ENCODE data around the gene LHFPL6.

DNA sequence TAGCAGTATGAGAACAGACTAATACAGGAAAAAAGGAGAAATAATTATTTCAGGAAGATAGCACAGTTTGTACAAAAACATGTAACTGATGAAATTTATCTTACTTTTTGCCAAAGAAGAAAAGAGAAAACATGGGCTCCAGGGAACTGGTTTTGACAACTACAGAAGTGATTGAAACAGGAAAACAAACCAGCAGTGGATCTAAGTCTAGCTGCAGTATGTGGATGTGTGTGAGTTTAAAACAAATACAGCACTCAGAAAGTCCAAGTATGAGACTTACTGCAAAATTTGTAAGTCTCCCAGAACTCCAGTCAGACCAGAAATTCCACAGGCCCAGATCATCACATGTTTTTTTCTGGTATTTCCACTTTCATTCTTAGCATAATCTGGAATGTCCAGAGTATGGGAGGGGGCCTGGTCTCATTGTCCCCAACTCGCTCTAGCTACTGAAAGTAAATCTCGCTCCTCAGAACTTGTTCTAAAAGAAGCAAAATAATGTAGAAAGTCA, 305.3 kb downstream of the LHFPL6 start:
- no peak for TF ChIP-seq POLR2AphosphoS5 (IDR thresholded peaks at IDR 0.05; ENCODE audit: low read depth, low read length)
- TF ChIP-seq, protein P1, sequence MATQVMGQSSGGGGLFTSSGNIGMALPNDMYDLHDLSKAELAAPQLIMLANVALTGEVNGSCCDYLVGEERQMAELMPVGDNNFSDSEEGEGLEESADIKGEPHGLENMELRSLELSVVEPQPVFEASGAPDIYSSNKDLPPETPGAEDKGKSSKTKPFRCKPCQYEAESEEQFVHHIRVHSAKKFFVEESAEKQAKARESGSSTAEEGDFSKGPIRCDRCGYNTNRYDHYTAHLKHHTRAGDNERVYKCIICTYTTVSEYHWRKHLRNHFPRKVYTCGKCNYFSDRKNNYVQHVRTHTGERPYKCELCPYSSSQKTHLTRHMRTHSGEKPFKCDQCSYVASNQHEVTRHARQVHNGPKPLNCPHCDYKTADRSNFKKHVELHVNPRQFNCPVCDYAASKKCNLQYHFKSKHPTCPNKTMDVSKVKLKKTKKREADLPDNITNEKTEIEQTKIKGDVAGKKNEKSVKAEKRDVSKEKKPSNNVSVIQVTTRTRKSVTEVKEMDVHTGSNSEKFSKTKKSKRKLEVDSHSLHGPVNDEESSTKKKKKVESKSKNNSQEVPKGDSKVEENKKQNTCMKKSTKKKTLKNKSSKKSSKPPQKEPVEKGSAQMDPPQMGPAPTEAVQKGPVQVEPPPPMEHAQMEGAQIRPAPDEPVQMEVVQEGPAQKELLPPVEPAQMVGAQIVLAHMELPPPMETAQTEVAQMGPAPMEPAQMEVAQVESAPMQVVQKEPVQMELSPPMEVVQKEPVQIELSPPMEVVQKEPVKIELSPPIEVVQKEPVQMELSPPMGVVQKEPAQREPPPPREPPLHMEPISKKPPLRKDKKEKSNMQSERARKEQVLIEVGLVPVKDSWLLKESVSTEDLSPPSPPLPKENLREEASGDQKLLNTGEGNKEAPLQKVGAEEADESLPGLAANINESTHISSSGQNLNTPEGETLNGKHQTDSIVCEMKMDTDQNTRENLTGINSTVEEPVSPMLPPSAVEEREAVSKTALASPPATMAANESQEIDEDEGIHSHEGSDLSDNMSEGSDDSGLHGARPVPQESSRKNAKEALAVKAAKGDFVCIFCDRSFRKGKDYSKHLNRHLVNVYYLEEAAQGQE (IDR thresholded peaks at IDR 0.05; ENCODE audit: insufficient read depth in 1 of 2, low read depth in 2 of 2, low read length in 2 of 2) = no peak
- TF ChIP-seq SIN3A (IDR thresholded peaks at IDR 0.05; ENCODE audit: borderline replicate concordance, insufficient read depth, low read length) = no peak
- TF ChIP-seq TAF1 (IDR thresholded peaks at IDR 0.05; ENCODE audit: borderline replicate concordance, insufficient read depth, low read length) = no peak
- no peak for TF ChIP-seq FOXP2 (optimal IDR thresholded peaks at IDR 0.05; ENCODE audit: borderline replicate concordance, extremely low read depth, extremely low read length, insufficient read depth)
